ENCODE data around the gene NOL12. TPM values are rescaled to one million over a fixed set of nuclear protein-coding genes. Genes with fewer than 3 reads are reported as not detected.

NOL12 gene
- total and polyA plus RNA-seq, 8 donors = 16.2 to 26.3 (median 20.3) TPM

DNA sequence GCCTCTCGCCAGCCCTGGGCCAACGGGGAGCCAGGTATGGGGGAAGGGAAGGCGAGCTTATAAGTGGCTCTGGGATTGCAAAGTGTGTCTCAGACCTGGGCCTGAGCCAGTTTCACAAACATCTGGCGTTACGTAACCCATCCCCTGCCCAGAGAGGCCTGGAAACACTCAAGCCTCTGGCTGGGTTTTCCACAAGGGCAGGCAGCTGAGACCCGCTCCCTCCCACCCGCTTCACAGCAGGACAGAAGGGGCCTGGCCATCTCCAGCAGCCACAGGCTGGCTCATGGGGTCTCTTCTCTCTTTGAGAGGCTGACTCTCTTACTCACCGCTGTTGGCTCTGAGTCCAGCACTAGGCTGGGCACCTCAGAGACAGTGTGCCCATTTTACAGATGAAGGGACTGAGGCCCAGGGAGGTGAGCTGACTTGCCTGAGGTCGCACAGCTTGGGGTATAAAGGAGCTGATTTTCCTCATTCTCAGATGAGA lies 55.2 kb downstream of the NOL12 start:
- H3K4me1 ChIP-seq = peaks cover 18 to 62% of the 10 kb centered on the region in 2 donors
- no peaks in the 10 kb centered on the region for H3K27me3 ChIP-seq
- H3K36me3 ChIP-seq = no peaks in the 10 kb centered on the region
- DNase-seq = peak in 3 of 4 donors; percentile 88 to 97 (median 96)
- ATAC-seq = peak; percentile 49
- intact Hi-C loops (cut with DNase I) = no loop called here
- TF ChIP-seq, protein P1, sequence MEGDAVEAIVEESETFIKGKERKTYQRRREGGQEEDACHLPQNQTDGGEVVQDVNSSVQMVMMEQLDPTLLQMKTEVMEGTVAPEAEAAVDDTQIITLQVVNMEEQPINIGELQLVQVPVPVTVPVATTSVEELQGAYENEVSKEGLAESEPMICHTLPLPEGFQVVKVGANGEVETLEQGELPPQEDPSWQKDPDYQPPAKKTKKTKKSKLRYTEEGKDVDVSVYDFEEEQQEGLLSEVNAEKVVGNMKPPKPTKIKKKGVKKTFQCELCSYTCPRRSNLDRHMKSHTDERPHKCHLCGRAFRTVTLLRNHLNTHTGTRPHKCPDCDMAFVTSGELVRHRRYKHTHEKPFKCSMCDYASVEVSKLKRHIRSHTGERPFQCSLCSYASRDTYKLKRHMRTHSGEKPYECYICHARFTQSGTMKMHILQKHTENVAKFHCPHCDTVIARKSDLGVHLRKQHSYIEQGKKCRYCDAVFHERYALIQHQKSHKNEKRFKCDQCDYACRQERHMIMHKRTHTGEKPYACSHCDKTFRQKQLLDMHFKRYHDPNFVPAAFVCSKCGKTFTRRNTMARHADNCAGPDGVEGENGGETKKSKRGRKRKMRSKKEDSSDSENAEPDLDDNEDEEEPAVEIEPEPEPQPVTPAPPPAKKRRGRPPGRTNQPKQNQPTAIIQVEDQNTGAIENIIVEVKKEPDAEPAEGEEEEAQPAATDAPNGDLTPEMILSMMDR (IDR thresholded peaks at IDR 0.05) = no peak
- H3K27ac ChIP-seq = peak overlapping the region; percentile 53 to 89
- H3K9me3 ChIP-seq = no peaks in the 10 kb centered on the region
- no peak overlapping the region for H3K4me3 ChIP-seq

DNA sequence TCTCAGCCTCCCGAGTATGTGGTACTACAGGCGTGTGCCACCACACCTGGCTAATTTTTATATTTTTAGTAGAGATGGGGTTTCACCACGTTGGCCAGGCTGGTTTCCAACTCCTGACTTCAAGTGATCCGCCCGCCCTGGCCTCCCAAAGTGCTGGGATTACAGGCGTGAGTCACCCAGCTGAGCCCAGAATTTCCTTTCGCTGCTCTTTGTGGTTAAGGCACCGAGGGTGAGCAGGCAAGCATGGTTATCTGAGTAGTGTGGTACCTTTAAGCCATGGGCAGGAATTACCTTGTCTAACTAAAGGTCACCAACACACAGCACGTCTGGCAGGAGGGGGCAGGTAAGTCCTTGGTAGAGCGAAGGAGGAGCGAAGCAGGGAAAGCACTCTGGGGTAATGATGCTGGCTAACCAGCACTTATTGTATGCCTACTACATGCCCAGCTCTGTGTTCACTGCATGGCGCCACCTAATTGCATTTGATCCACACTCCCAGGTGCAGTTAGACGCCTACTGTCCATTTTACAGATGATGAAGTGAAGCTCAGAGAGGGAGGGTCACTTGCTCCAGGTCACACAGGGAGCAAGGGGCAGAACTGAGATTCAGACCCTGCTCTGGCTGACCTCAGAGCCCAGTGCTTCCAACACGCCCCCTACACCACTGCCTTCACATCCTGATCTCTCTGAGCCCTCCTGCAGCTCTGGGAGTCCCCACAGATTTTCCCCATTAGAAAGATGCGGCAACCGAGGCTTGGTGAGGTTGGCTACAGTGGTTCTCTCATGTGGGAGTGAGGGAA lies 56.4 kb downstream of the NOL12 start:
- no peaks in the 10 kb centered on the region for H3K36me3 ChIP-seq
- H3K9me3 ChIP-seq = no peaks in the 10 kb centered on the region
- peaks cover 20 to 70% of the 10 kb centered on the region in 2 donors for H3K4me1 ChIP-seq
- TF ChIP-seq, protein P1 (IDR thresholded peaks at IDR 0.05) = no peak
- ATAC-seq (peak; percentile 7), DNase-seq (no peak)
- H3K4me3 ChIP-seq = no peak overlapping the region
- no peaks in the 10 kb centered on the region for H3K27me3 ChIP-seq
- intact Hi-C loops (cut with DNase I) = no loop called here
- peak overlapping the region in 1 of 2 donors; percentile 48 for H3K27ac ChIP-seq

Other genes starting within 250 kb of the NOL12 start
- gene MFNG, start 200.0 kb upstream of the NOL12 start, total RNA-seq = 10 to 100 TPM; 24.4 to 46.4 TPM
- gene MFNG, start 200.0 kb upstream of the NOL12 start, polyA plus RNA-seq (ENCODE audit: insufficient read length in 6 of 6) = 10 to 100 TPM; 17.7 to 25.3 (median 21.7) TPM
- 10 to 100 TPM; 10.3 to 13.6 TPM for gene CARD10, start 166.9 kb upstream of the NOL12 start, total RNA-seq
- 10 to 100 TPM; 13.4 to 19.7 (median 17.0) TPM for gene CARD10, start 166.9 kb upstream of the NOL12 start, polyA plus RNA-seq (ENCODE audit: insufficient read length in 6 of 6)
- 10 to 100 TPM; 74.0 to 84.3 TPM for gene CDC42EP1, start 125.9 kb upstream of the NOL12 start, total RNA-seq
- 10 to 100 TPM; 30.8 to 54.7 (median 45.2) TPM for gene CDC42EP1, start 125.9 kb upstream of the NOL12 start, polyA plus RNA-seq (ENCODE audit: insufficient read length in 6 of 6)
- under 1 TPM in 1 of 2 donors, not detected in 1; 0.61 TPM for gene LGALS2, start 106.3 kb upstream of the NOL12 start, total RNA-seq
- gene LGALS2, start 106.3 kb upstream of the NOL12 start, polyA plus RNA-seq (ENCODE audit: insufficient read length in 6 of 6) = 1 to 10 TPM; 1.2 to 2.6 (median 1.5) TPM
- 10 to 100 TPM; 53.0 to 64.3 TPM for gene GGA1, start 77.5 kb upstream of the NOL12 start, total RNA-seq
- gene GGA1, start 77.5 kb upstream of the NOL12 start, polyA plus RNA-seq (ENCODE audit: insufficient read length in 6 of 6) = 10 to 100 TPM; 49.6 to 71.2 (median 58.8) TPM
- 10 to 100 TPM; 14.0 to 40.7 TPM for gene SH3BP1, start 46.7 kb upstream of the NOL12 start, total RNA-seq
- 10 to 100 TPM; 23.4 to 31.5 (median 27.7) TPM for gene SH3BP1, start 46.7 kb upstream of the NOL12 start, polyA plus RNA-seq (ENCODE audit: insufficient read length in 6 of 6)
- gene PDXP, start 27.6 kb upstream of the NOL12 start, total RNA-seq = 10 to 100 TPM in 1 of 2 donors, 1 to 10 TPM in 1; 8.3 to 10.1 TPM
- 10 to 100 TPM in 5 of 6 donors, 1 to 10 TPM in 1; 9.1 to 13.3 (median 11.8) TPM for gene PDXP, start 27.6 kb upstream of the NOL12 start, polyA plus RNA-seq (ENCODE audit: insufficient read length in 6 of 6)
- gene LGALS1, start 10.7 kb upstream of the NOL12 start, total RNA-seq = 100 to 1,000 TPM; 826 to 851 TPM
- 100 to 1,000 TPM; 575 to 923 (median 640) TPM for gene LGALS1, start 10.7 kb upstream of the NOL12 start, polyA plus RNA-seq (ENCODE audit: insufficient read length in 6 of 6)
- 10 to 100 TPM; 70.9 to 84.9 TPM for gene TRIOBP, start 10.7 kb downstream of the NOL12 start, total RNA-seq
- gene TRIOBP, start 10.7 kb downstream of the NOL12 start, polyA plus RNA-seq (ENCODE audit: insufficient read length in 6 of 6) = 10 to 100 TPM; 57.4 to 80.8 (median 67.0) TPM
- 10 to 100 TPM; 12.6 to 16.7 TPM for gene GCAT, start 121.6 kb downstream of the NOL12 start, total RNA-seq
- 10 to 100 TPM in 1 of 6 donors, 1 to 10 TPM in 5; 8.1 to 10.9 (median 8.9) TPM for gene GCAT, start 121.6 kb downstream of the NOL12 start, polyA plus RNA-seq (ENCODE audit: insufficient read length in 6 of 6)
- gene GALR3, start 137.0 kb downstream of the NOL12 start, total RNA-seq = not detected
- not detected for gene GALR3, start 137.0 kb downstream of the NOL12 start, polyA plus RNA-seq (ENCODE audit: insufficient read length in 6 of 6)
- gene ANKRD54, start 158.0 kb downstream of the NOL12 start, total RNA-seq = 10 to 100 TPM; 15.2 to 21.9 TPM
- gene ANKRD54, start 158.0 kb downstream of the NOL12 start, polyA plus RNA-seq (ENCODE audit: insufficient read length in 6 of 6) = 10 to 100 TPM; 16.8 to 23.5 (median 19.2) TPM
- gene EIF3L, start 163.1 kb downstream of the NOL12 start, total RNA-seq = 100 to 1,000 TPM; 310 to 378 TPM
- 1,000 to 10,000 TPM; 1,019 to 1,258 (median 1,177) TPM for gene EIF3L, start 163.1 kb downstream of the NOL12 start, polyA plus RNA-seq (ENCODE audit: insufficient read length in 6 of 6)
- gene MICALL1, start 220.0 kb downstream of the NOL12 start, total RNA-seq = 10 to 100 TPM; 35.8 to 36.8 TPM
- 10 to 100 TPM; 15.0 to 32.4 (median 22.3) TPM for gene MICALL1, start 220.0 kb downstream of the NOL12 start, polyA plus RNA-seq (ENCODE audit: insufficient read length in 6 of 6)